Liver (tissue), 9 donors: ENCODE results near the gene HIBADH. TPM values are rescaled to one million over a fixed set of nuclear protein-coding genes. Genes with fewer than 3 reads are reported as not detected.
A peak's percentile ranks its signal among the peaks of the same experiment; 100 is the strongest.

ENCODE experiments used
- DNase-seq: peaks from one replicate; pipeline ENCODE4 v3.0.0-alpha.2; 2017; ENCODE audit warnings: low spot score
- H3K27ac ChIP-seq, 2 donors: one replicate each; pipeline ENCODE4 v1.7.0; 2013; ENCODE audit warnings: inconsistent platforms in 2 of 2, low read length in 2 of 2, control low read depth in 1 of 2, low read depth in 1 of 2, mild to moderate bottlenecking in 1 of 2
- H3K27me3 ChIP-seq, 4 donors: one replicate each; pipeline versions ENCODE4 v1.6.1 to v1.7.0; 2013; ENCODE audit warnings: low read length in 3 of 4, inconsistent platforms in 1 of 4, mild to moderate bottlenecking in 1 of 4, moderate library complexity in 1 of 4; ENCODE audit not compliant: control insufficient read depth in 4 of 4, insufficient read depth in 4 of 4
- H3K36me3 ChIP-seq, 4 donors: one replicate each; pipeline versions ENCODE4 v1.6.1 to v1.7.0; 2013; ENCODE audit warnings: low read length in 3 of 4, mild to moderate bottlenecking in 3 of 4, low read depth in 1 of 4, moderate library complexity in 1 of 4; ENCODE audit not compliant: control insufficient read depth in 4 of 4, insufficient read depth in 3 of 4
- H3K4me1 ChIP-seq, 4 donors: one replicate each; pipeline versions ENCODE4 v1.6.1 to v1.7.0; 2013; ENCODE audit warnings: low read length in 3 of 4, mild to moderate bottlenecking in 3 of 4, moderate library complexity in 1 of 4; ENCODE audit not compliant: control insufficient read depth in 4 of 4, insufficient read depth in 4 of 4
- H3K4me3 ChIP-seq, 3 donors: one replicate each; pipeline versions ENCODE4 v1.6.1 to v1.7.0; 2013; ENCODE audit warnings: low read length in 3 of 3, control low read depth in 1 of 3, low read depth in 1 of 3, mild to moderate bottlenecking in 1 of 3
- H3K9ac ChIP-seq, 2 donors: one replicate each; pipeline ENCODE4 v1.7.0; 2013; ENCODE audit warnings: low read length in 2 of 2, mild to moderate bottlenecking in 2 of 2, moderate library complexity in 2 of 2, control low read depth in 1 of 2, low read depth in 1 of 2
- H3K9me3 ChIP-seq, 4 donors: one replicate each; pipeline versions ENCODE4 v1.6.1 to v1.7.0; 2013; ENCODE audit warnings: low read length in 3 of 4; ENCODE audit not compliant: control insufficient read depth in 4 of 4
- FOXA1 ChIP-seq: IDR thresholded peaks from 2 replicates; pipeline ENCODE4 v1.6.1; 2016; ENCODE audit warnings: antibody characterized with exemption
- FOXA2 ChIP-seq: IDR thresholded peaks from 2 replicates; pipeline ENCODE4 v1.6.1; 2016; ENCODE audit warnings: antibody characterized with exemption
- GABPA ChIP-seq, 2 donors: IDR thresholded peaks in 1 of 2; conservative IDR thresholded peaks in 1 of 2; 2 replicates each; pipeline ENCODE4 v1.6.1; 2016; ENCODE audit warnings: antibody characterized with exemption in 2 of 2, mild to moderate bottlenecking in 1 of 2, moderate library complexity in 1 of 2
- HNF4A ChIP-seq, 2 donors: conservative IDR thresholded peaks; 2 replicates each; pipeline ENCODE4 v1.6.1; 2016; ENCODE audit warnings: antibody characterized with exemption in 2 of 2, mild to moderate bottlenecking in 2 of 2
- HNF4G ChIP-seq: IDR thresholded peaks from 2 replicates; pipeline ENCODE4 v1.6.1; 2016; ENCODE audit warnings: antibody characterized with exemption
- JUND ChIP-seq, 2 donors: IDR thresholded peaks; 2 replicates each; pipeline ENCODE4 v1.6.1; 2016; ENCODE audit warnings: antibody characterized with exemption in 2 of 2
- NR2F2 ChIP-seq: IDR thresholded peaks from 2 replicates; pipeline ENCODE4 v1.6.1; 2016; ENCODE audit warnings: antibody characterized with exemption
- RAD21 ChIP-seq, 2 donors: IDR thresholded peaks; 2 replicates each; pipeline ENCODE4 v1.6.1; 2016; ENCODE audit warnings: antibody characterized with exemption in 2 of 2, mild to moderate bottlenecking in 2 of 2
- RXRA ChIP-seq, 2 donors: IDR thresholded peaks; 2 replicates each; pipeline ENCODE4 v1.6.1; 2017 to 2018; ENCODE audit warnings: antibody characterized with exemption in 2 of 2, mild to moderate bottlenecking in 1 of 2
- SP1 ChIP-seq: IDR thresholded peaks from 2 replicates; pipeline ENCODE4 v1.6.1; 2018; ENCODE audit warnings: antibody characterized with exemption, mild to moderate bottlenecking
- YY1 ChIP-seq: IDR thresholded peaks from 2 replicates; pipeline ENCODE4 v1.6.1; 2016; ENCODE audit warnings: antibody characterized with exemption, mild to moderate bottlenecking
- WGBS: extraction: QIAGEN DNeasy Blood & Tissue Kit; methylation state at CpG from one replicate; pipeline ENCODE4 v1.1.7; 2013; 5-methylcytosine and 5-hydroxymethylcytosine counted together
- polyA plus RNA-seq, 2 donors: library from polyadenylated mRNA; stranded (reverse) in 1 of 2; unstranded in 1 of 2; fragments of 200-250 nt in 1 of 2; fragments of >200 nt in 1 of 2; fragmentation: Nextera tagmentation in 1 of 2; extraction: Ambion mirVana in 1 of 2; gene quantifications; one replicate each; pipeline versions ENCODE4 v1.2.1 to v1.2.3, GENCODE V29; 2013 to 2015
- total RNA-seq, 2 donors: library from RNA; depleted of rRNA; stranded (reverse); fragments of >200 nt; gene quantifications; one replicate each; pipeline ENCODE4 v1.2.3, GENCODE V29; 2014
- TF ChIP-seq, protein P1 (sequence below): IDR thresholded peaks from 2 replicates; pipeline ENCODE4 v1.6.1; 2016; ENCODE audit warnings: antibody characterized with exemption
- TF ChIP-seq, protein P2 (sequence below): IDR thresholded peaks from 2 replicates; pipeline ENCODE4 v1.6.1; 2016; ENCODE audit warnings: antibody characterized with exemption
- TF ChIP-seq, protein P3 (sequence below): fragments of 150-350 bp; IDR thresholded peaks from 2 replicates; pipeline ENCODE4 v1.5.1; 2017; ENCODE audit warnings: improper control_type of control experiment, low read depth, low read length; ENCODE audit not compliant: missing input control
- donor health status: healthy.
- donor health status: healthy.
- donor health status: healthy.
- donor health status: healthy.
- donor health status: healthy.

Gene HIBADH
- total and polyA plus RNA-seq, 4 donors: 27.7 to 78.9 (median 58.2) TPM

DNA sequence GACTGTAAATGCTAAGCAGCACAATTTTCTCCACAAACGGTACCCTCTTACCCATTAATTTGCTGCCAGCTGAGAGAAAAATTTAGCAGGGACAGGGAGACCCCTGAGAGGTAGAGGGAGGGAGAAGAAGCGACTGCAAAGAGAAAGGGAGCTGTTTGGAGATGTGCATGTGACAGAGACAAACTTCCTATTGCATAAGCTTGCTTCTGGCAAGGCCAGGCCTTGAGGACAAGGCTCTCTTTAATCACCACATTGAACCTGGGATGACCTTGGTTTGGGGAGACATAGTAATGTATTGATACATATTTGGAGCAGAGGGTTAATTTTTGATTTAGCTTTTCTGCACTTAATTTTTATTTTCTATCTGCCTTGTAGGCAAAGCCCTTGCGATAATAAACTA, 31.1 kb upstream of the HIBADH start:
- Histone ChIP-seq H3K9ac (no peak overlapping the region), H3K27ac (no peak overlapping the region), H3K36me3 (no peaks in the 10 kb centered on the region), H3K27me3 (no peaks in the 10 kb centered on the region), H3K9me3 (no peaks in the 10 kb centered on the region), H3K4me1 (no peaks in the 10 kb centered on the region), H3K4me3 (no peak overlapping the region)
- TF ChIP-seq JUND (IDR thresholded peaks at IDR 0.05) (no peak), RAD21 (IDR thresholded peaks at IDR 0.05) (peak in 1 of 2 donors; percentile 49), NR2F2 (no peak), RXRA (IDR thresholded peaks at IDR 0.05) (peak; percentile 19 to 35), HNF4A (conservative IDR thresholded peaks at IDR 0.05) (no peak), FOXA2 (no peak), GABPA (IDR thresholded peaks at IDR 0.05 in 1 of 2, conservative IDR thresholded peaks at IDR 0.05 in 1 of 2) (no peak), FOXA1 (no peak)
- TF ChIP-seq, protein P1, sequence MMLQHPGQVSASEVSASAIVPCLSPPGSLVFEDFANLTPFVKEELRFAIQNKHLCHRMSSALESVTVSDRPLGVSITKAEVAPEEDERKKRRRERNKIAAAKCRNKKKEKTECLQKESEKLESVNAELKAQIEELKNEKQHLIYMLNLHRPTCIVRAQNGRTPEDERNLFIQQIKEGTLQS: no peak
- WGBS: 59% methylated on average over 3 of the region's 3 CpGs
- DNase-seq: no peak

DNA sequence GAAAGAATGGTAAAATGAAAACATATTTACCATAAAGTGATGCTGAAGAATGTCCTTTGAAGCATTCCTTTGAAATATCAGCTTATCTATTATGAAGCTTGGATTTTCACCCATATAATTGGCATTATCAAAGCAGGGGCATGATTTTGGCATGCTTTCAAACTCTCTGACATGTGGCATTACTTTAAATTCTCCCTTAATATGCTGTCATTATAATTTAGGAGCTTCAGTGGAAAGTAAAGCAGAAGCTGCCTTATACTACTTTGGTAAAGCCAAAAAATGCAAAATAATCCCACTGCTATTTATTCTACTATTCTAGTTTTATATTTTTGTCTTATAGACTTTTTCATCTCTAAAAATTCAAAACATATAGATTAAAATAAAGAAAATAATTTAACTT, 28.0 kb upstream of the HIBADH start:
- Histone ChIP-seq H3K36me3 (no peaks in the 10 kb centered on the region), H3K4me3 (no peak overlapping the region), H3K27me3 (no peaks in the 10 kb centered on the region), H3K4me1 (no peaks in the 10 kb centered on the region), H3K9me3 (no peaks in the 10 kb centered on the region), H3K9ac (no peak overlapping the region), H3K27ac (no peak overlapping the region)
- DNase-seq: no peak
- TF ChIP-seq, protein P2, sequence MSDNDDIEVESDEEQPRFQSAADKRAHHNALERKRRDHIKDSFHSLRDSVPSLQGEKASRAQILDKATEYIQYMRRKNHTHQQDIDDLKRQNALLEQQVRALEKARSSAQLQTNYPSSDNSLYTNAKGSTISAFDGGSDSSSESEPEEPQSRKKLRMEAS: no peak
- TF ChIP-seq, protein P3, sequence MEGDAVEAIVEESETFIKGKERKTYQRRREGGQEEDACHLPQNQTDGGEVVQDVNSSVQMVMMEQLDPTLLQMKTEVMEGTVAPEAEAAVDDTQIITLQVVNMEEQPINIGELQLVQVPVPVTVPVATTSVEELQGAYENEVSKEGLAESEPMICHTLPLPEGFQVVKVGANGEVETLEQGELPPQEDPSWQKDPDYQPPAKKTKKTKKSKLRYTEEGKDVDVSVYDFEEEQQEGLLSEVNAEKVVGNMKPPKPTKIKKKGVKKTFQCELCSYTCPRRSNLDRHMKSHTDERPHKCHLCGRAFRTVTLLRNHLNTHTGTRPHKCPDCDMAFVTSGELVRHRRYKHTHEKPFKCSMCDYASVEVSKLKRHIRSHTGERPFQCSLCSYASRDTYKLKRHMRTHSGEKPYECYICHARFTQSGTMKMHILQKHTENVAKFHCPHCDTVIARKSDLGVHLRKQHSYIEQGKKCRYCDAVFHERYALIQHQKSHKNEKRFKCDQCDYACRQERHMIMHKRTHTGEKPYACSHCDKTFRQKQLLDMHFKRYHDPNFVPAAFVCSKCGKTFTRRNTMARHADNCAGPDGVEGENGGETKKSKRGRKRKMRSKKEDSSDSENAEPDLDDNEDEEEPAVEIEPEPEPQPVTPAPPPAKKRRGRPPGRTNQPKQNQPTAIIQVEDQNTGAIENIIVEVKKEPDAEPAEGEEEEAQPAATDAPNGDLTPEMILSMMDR: no peak
- TF ChIP-seq RXRA (IDR thresholded peaks at IDR 0.05) (no peak), SP1 (no peak), NR2F2 (no peak), GABPA (IDR thresholded peaks at IDR 0.05 in 1 of 2, conservative IDR thresholded peaks at IDR 0.05 in 1 of 2) (no peak), HNF4G (no peak), RAD21 (IDR thresholded peaks at IDR 0.05) (no peak)

DNA sequence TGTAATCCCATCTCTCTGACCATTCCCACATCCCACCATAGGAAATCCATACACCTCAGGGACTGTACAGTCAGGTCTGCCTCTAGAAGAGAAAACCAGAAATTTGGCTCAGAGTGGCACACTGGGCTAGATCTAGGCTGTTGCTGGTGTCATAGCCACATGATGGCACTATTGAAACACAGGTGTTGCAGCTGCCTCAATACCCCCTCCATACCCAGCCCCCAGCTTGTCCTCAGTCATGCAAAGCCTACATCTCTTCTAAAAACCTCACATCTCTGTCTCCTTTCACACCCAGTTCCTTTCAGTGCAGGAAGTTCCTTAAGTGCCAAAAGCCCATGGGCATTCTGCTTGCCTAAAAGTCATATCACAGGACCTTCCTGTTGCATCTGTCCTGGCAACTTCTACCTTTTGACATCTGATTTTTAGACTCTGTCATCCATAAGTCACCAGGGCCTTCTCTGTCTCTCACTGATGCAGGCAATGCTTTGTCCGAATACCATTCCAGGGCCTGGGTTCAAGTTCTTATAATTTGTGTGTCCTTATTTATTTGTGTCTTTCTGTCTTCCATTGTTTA, 27.0 kb upstream of the HIBADH start:
- H3K9ac ChIP-seq: no peak overlapping the region
- no peak for DNase-seq
- no peaks in the 10 kb centered on the region for H3K4me1 ChIP-seq
- no peaks in the 10 kb centered on the region for H3K36me3 ChIP-seq
- 96% methylated on average over 1 of the region's 1 CpG for WGBS
- H3K9me3 ChIP-seq: no peaks in the 10 kb centered on the region
- H3K4me3 ChIP-seq: no peak overlapping the region
- no peak overlapping the region for H3K27ac ChIP-seq
- TF ChIP-seq YY1 (no peak), RXRA (IDR thresholded peaks at IDR 0.05) (no peak), HNF4A (conservative IDR thresholded peaks at IDR 0.05) (no peak), SP1 (no peak), RAD21 (IDR thresholded peaks at IDR 0.05) (peak; percentile 76 to 87), FOXA1 (no peak)
- TF ChIP-seq, protein P3: peak; percentile 37
- H3K27me3 ChIP-seq: no peaks in the 10 kb centered on the region
